Panc1 (cell line): ENCODE data around the gene ARHGEF17.

Experiments used
- CTCF ChIP-seq: fragments of 450-650 bp; IDR thresholded peaks from 2 replicates; pipeline ENCODE4 v1.5.1; 2017; ENCODE audit warnings: mild to moderate bottlenecking
- POLR2AphosphoS5 ChIP-seq: IDR thresholded peaks from 2 replicates; pipeline ENCODE4 v1.6.1; 2012; ENCODE audit warnings: mild to moderate bottlenecking, low read depth, low read length, moderate library complexity
- REST ChIP-seq, 2 experiments: IDR thresholded peaks; 2 replicates each; pipeline ENCODE4 v1.6.1; 2011 to 2012; ENCODE audit warnings: low read depth in 2 of 2, control low read depth in 1 of 2, low read length in 1 of 2, mild to moderate bottlenecking in 1 of 2, moderate library complexity in 1 of 2; ENCODE audit not compliant: insufficient read depth in 1 of 2
- SIN3A ChIP-seq: IDR thresholded peaks from 2 replicates; pipeline ENCODE4 v1.6.1; 2012; ENCODE audit warnings: low read depth, mild to moderate bottlenecking, low read length, moderate library complexity, borderline replicate concordance; ENCODE audit not compliant: insufficient read depth
- TCF7L2 ChIP-seq: IDR thresholded peaks from 2 replicates; pipeline ENCODE4 v1.6.1; 2011; ENCODE audit warnings: mild to moderate bottlenecking, low read depth, low read length, inconsistent platforms

- TF ChIP-seq CTCF (no peak), POLR2AphosphoS5 (no peak), TCF7L2 (no peak), SIN3A (no peak), REST (IDR thresholded peaks at IDR 0.05; ENCODE audit: insufficient read depth in 1 of 2, low read depth in 2 of 2, low read length in 1 of 2) (no peak)
Measured at GRCh38 chr11:73338279-73338678, 30.2 kb downstream of the ARHGEF17 start.
